ENCODE measurements around the gene CDK18. TPM values are rescaled to one million over a fixed set of nuclear protein-coding genes. Genes with fewer than 3 reads are reported as not detected.
A peak's percentile ranks its signal among the peaks of the same experiment; 100 is the strongest.

The CDK18 gene
- total and polyA plus RNA-seq, 9 of the 15 experiments (the other 6 are each of a cell fraction or from before 2014, with no cell fraction given) = 0.05 to 0.69 (median 0.17) TPM; not detected in 2

GRCh38 chr1:205535096-205535495, 30.6 kb downstream of the CDK18 start:
- no peak for TF ChIP-seq ZC3H8 (IDR thresholded peaks at IDR 0.05)
- no peak for TF ChIP-seq TCF7 (IDR thresholded peaks at IDR 0.05; ENCODE audit: borderline replicate concordance)
- no peak for TF ChIP-seq KDM2B (CRISPR knock-in tag; IDR thresholded peaks at IDR 0.05)
- no peak for TF ChIP-seq ZNF174 (CRISPR knock-in tag; IDR thresholded peaks at IDR 0.05)
- TF ChIP-seq NCOA1 (IDR thresholded peaks at IDR 0.05; ENCODE audit: low read depth) = no peak
- TF ChIP-seq ZKSCAN3 (CRISPR knock-in tag; IDR thresholded peaks at IDR 0.05) = no peak
- no peak for TF ChIP-seq ATF7 (IDR thresholded peaks at IDR 0.05)
- no peak for TF ChIP-seq EP300 (IDR thresholded peaks at IDR 0.05; ENCODE audit: low read length)
- TF ChIP-seq GTF2E2 (tag; IDR thresholded peaks at IDR 0.05) = no peak
- Histone ChIP-seq H3K9me3 (replicated peaks; ENCODE audit: control insufficient read depth, insufficient read depth, low read depth, low read length) (no peaks in the 10 kb centered on the region), H4K20me1 (replicated peaks; ENCODE audit: control insufficient read depth, insufficient read depth, low read length) (peaks cover 5% of the 10 kb centered on the region), H2AFZ (ENCODE audit: low read depth, low read length) (no peak overlapping the region), H3K4me3 (no peak overlapping the region), H3K27ac (ENCODE audit: extremely low read depth, low read depth, low read length) (no peak overlapping the region), H3K36me3 (ENCODE audit: control insufficient read depth, insufficient read depth, low read length) (no peaks in the 10 kb centered on the region), H3K4me1 (replicated peaks in 1 of 2; ENCODE audit: control insufficient read depth in 2 of 2, insufficient read depth in 2 of 2, low read length in 2 of 2) (peaks cover 0 to 10% of the 10 kb centered on the region in 2 experiments; a peak in 3 of 5 replicates), H3K9me1 (ENCODE audit: control insufficient read depth, insufficient read depth, low read length) (no peaks in the 10 kb centered on the region), H3K27me3 (ENCODE audit: control insufficient read depth in 2 of 2, insufficient read depth in 2 of 2, low read length in 2 of 2) (peaks cover 27 to 72% of the 10 kb centered on the region in 2 experiments), H3K79me2 (ENCODE audit: control insufficient read depth, insufficient read depth, low read length) (no peaks in the 10 kb centered on the region), H3K4me2 (ENCODE audit: insufficient read depth, low read length) (no peak overlapping the region), H3K9ac (ENCODE audit: insufficient read depth in 1 of 2, low read depth in 2 of 2, low read length in 2 of 2) (peak overlapping the region in 1 of 2 experiments; percentile 10; a peak in 1 of 4 replicates)
- FAIRE-seq (no peak), DNase-seq (ENCODE audit: extremely low read depth in 1 of 4, low spot score in 3 of 4) (no peak), ATAC-seq (no peak)
- ChIA-PET POLR2A (interaction anchor here (0.6 to 1.0 kb wide), 4 partner anchors 22 to 97 kb away, joined by 3 read pairs; no protein-coding TSS in a partner anchor), CTCF (ENCODE audit: low intra/inter-chr PET ratio) (no interaction called here)
- in situ Hi-C loops (cut with MboI) = no loop called here
- WGBS (ENCODE audit: insufficient coverage, low coverage, missing lambda C conversion rate) = 3% methylated on average over 5 of the region's 5 CpGs
- BruUV-seq (replicated peaks) = no TSS peak
- intact Hi-C loops (cut with micrococcal nuclease) = no loop called here
